Mesodermal cell (in vitro differentiated cells): ENCODE results near the gene GP1BB. TPM values are rescaled to one million over a fixed set of nuclear protein-coding genes. Genes with fewer than 3 reads are reported as not detected.
"Not testable (repeated sequence)": the region's sequence is repeated elsewhere in the genome, so short reads cannot be mapped to it uniquely, and the experiment has no call there.

Experiments
- H3K27ac ChIP-seq: 2 replicates; pipeline ENCODE4 v1.7.0; 2013; ENCODE audit warnings: mild to moderate bottlenecking, low read depth, low read length, moderate library complexity; ENCODE audit not compliant: severe bottlenecking
- H3K36me3 ChIP-seq: 2 replicates; pipeline ENCODE4 v1.7.1; 2013; ENCODE audit warnings: mild to moderate bottlenecking, low read length, moderate library complexity; ENCODE audit not compliant: control insufficient read depth, insufficient read depth
- H3K4me1 ChIP-seq: one replicate; pipeline ENCODE4 v1.7.1; 2013; ENCODE audit warnings: mild to moderate bottlenecking, low read length; ENCODE audit not compliant: insufficient read depth, control insufficient read depth, poor library complexity, severe bottlenecking
- H3K4me3 ChIP-seq: 2 replicates; pipeline ENCODE4 v1.7.0; 2013; ENCODE audit warnings: low read length, control low read depth, mild to moderate bottlenecking; ENCODE audit not compliant: insufficient read depth, poor library complexity, severe bottlenecking; ENCODE audit errors: extremely low read depth
- H3K9me3 ChIP-seq: 2 replicates; pipeline ENCODE4 v1.7.1; 2013; ENCODE audit warnings: mild to moderate bottlenecking, low read length, moderate library complexity; ENCODE audit not compliant: control insufficient read depth
- WGBS, 2 experiments: methylation state at CpG; one replicate each; pipeline ENCODE4 v1.1.5; 2013; ENCODE audit warnings: missing lambda C conversion rate in 2 of 2; ENCODE audit not compliant: insufficient coverage in 2 of 2; 5-methylcytosine and 5-hydroxymethylcytosine counted together
- polyA plus RNA-seq, 2 experiments: library from polyadenylated mRNA; stranded (reverse); fragments of 50-300 nt; gene quantifications; one replicate each; pipeline ENCODE4 v1.2.3, GENCODE V29; 2013

GP1BB gene
- 3.2 TPM for polyA plus RNA-seq (2013, experiment 1 of 2)
- 2.3 TPM for polyA plus RNA-seq (2013, experiment 2 of 2)

DNA sequence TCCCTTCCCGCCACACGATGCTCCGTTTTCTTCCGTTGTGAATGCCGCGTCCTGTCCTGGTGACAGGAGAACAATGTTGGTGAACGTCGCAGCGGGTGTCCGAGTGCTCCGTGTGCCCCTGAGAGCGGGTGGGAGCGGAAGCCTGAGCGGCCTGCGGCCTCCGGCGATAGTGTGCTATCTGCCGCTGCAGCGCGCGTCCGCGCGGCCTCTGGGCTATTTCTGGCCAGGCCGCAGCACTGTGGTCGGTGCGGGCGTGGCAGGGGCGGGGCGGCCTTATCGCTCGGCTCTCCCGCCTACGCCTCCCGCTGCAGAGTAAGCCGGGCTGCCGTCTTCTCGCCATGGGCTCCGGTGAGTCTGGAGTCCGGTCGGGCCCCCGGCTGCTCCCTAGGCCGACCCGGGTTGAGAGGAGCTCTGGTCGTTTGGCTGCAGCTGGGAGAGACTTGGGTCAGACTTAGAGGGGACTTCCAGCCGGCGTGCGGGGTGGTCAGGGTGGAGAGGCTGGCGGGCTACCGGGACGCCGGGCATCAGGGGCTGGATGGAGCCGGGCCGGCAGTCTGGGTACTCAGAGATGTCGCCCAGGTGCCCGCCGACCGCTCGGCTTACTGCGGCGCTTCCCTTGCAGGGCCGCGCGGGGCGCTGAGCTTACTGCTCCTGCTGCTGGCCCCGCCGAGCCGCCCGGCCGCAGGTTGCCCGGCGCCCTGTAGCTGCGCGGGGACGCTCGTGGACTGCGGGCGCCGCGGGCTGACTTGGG is at the start of gene GP1BB:
GP1BB (plus strand) TSS at position 308 of the 751 bp plus-strand sequence; CDS start at position 339, 31 bp downstream.
- Histone ChIP-seq H3K4me3 (peak within 1 kb of the TSS; percentile 5), H3K4me1 (peaks cover 18% of the 10 kb centered on the region), H3K27ac (no peak within 1 kb of the TSS), H3K36me3 (peaks cover 16% of the 10 kb centered on the region), H3K9me3 (no peaks in the 10 kb centered on the region)
- WGBS, 2 experiments, result 1 to 2% methylated on average over 69 to 71 of the region's 80 CpGs

DNA sequence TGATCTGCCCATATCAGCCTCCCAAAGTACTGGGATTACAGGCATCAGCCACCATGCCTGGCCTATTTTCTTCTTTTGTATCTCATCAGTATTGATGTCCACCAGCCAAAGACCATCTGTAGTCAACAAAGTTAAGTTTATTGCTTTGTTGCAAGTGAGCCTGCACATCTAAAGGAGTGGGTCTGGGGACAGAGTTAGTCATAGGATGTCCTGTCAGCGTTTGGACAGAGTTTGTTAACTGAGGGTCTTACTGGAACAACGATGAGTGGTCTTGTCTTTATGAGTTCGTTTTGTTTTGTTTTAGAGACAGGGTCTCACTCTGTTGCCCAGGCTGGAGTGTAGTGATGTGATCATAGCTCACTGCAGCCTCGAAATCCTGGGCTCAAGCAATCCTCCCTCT is 49.7 kb upstream of the GP1BB start:
- H3K4me1 ChIP-seq, result no peaks in the 10 kb centered on the region
- H3K27ac ChIP-seq, result no peak overlapping the region
- no peak overlapping the region for H3K4me3 ChIP-seq
- no peaks in the 10 kb centered on the region for H3K36me3 ChIP-seq
- 88 to 98% methylated on average over 3 to 4 of the region's 4 CpGs for WGBS, 2 experiments
- H3K9me3 ChIP-seq, result peaks cover 6% of the 10 kb centered on the region

DNA sequence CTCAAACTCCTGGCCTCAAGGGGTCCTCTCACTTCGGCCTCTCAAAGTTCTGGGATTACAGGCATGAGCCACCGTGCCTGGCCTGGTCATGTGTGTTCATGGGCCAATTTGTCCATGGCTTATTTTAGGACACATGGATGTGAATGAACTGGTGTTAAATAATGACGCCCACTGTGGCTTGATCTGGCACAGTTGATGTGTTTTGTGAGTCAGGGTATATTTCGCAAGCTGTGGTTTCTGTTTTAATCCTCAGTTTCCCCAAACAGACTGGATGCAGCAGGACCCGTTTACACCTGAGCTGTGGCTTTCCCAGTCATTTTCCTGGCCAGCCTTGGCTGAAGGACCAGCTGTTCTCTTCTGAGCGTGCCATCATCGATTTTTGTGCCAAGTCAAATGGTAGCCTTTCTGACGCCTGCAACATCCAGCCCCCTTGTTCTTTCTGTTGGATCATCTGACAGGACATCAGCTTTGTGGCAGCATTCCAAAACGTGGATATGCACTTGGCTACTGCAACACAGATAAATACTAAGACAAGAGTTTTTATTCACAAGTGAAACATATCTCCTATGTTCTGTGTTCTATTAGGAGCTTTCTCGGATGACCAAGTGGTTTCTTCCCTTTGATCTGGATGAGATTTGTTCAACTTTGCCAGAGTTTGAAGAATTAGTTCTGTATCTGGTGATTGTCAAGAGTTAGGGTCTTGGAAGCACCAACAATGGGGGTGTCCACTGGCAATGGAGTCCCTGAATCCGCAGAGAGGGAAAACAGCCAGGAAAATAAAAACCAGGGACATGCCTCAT is 49.0 kb upstream of the GP1BB start:
- H3K27ac ChIP-seq, result no peak overlapping the region
- 88% methylated on average over 7 to 10 of the region's 11 CpGs for WGBS, 2 experiments
- peaks cover 6% of the 10 kb centered on the region for H3K9me3 ChIP-seq
- no peaks in the 10 kb centered on the region for H3K36me3 ChIP-seq
- H3K4me3 ChIP-seq, result no peak overlapping the region
- no peaks in the 10 kb centered on the region for H3K4me1 ChIP-seq

DNA sequence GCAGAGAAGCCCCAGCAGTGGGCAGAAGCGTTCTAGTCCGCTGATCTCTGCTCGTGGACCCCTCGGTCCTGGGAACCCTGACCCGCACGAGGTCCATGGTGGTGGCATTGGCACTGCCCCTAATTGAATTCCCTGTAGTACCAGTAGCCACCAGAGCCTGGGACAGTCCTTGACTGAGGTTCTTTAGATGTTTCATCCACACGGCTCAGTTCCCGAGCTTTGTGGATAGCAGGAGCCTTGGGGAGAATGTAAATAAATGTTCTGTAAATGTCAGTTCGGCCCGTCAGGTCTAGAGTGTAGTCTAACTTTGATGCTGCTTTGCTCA is 48.4 kb upstream of the GP1BB start:
- no peaks in the 10 kb centered on the region for H3K4me1 ChIP-seq
- no peaks in the 10 kb centered on the region for H3K36me3 ChIP-seq
- H3K4me3 ChIP-seq, result no peak overlapping the region
- H3K27ac ChIP-seq, result no peak overlapping the region
- H3K9me3 ChIP-seq, result peaks cover 6% of the 10 kb centered on the region
- WGBS, 2 experiments, result 92 to 93% methylated on average over 6 to 10 of the region's 10 CpGs

DNA sequence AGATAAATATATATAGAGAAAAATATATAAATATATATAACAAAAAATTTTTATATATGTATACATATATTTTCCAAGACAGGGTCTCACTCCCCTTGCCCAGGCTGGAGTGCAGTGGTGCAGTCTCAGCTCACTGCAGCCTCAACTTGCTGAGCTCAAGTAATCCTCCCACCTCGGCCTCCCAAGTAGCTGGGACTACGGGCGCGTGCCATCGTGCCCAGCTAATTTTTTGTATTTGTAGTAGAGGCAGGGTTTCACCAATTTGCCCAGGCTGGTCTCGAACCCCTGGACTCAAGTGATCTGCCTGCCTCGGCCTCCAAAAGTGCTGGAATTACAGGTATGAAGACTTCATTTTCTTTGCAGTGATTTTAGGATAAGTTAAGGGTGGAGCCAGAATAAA is 47.9 kb upstream of the GP1BB start:
- H3K27ac ChIP-seq, result no peak overlapping the region

DNA sequence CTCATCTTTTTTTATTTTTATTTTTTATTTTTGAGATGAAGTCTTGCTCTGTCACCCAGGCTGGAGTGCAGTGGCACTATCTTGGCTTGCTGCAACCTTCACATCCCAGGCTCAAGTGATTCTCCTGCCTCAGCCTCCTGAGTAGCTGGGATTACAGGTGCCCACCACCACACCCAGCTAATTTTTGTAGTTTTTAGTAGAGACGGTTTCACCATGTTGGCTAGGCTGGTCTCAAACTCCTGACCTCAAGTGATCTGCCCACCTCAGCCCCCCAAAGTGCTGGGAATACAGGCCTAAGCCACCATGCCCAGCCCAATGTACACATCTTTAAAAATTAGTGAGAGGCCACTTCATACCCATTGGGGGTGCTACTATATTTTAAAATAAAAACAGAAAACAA is 46.9 kb upstream of the GP1BB start:
- H3K4me1 ChIP-seq, H3K27ac ChIP-seq, H3K36me3 ChIP-seq, H3K9me3 ChIP-seq, H3K4me3 ChIP-seq: not testable (repeated sequence)
- WGBS, 2 experiments, result 100% methylated on average over 1 of the region's 1 CpG; no CpG with 5 or more reads in 1 of the 2 experiments

More for the DNA sequence above, 47.9 kb upstream of the GP1BB start:
- Histone ChIP-seq H3K4me1 (no peaks in the 10 kb centered on the region), H3K4me3 (no peak overlapping the region), H3K36me3 (no peaks in the 10 kb centered on the region), H3K9me3 (peaks cover 6% of the 10 kb centered on the region)
- 85 to 87% methylated on average over 4 to 6 of the region's 7 CpGs for WGBS, 2 experiments

DNA sequence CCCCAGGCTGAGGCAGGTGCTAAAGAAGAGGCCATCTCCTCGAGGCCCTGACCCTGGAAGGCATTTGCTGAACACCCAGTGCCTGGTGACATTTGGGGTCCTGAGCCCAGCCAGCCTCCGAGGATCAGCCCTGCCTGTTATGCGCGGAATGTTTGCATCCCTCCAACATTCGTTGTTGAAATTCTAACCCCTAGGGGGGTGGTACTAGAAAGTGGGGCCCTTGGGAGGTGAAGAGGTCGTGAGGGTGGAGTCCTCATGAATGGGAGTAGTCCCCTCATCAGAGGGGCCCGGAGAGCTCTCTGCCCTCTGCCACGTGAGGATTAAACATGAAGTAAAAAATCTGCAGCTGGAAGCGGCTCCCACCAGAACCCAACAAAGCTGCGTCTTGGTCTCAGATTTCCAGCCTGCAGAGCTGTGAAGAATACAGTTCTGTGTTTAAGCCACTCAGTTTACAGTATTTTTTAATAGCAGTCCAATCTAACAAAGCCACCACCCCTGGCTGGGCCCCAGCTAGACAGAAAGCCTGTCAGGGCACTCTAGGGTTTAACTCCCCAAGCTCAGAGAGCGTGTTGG is 44.3 kb upstream of the GP1BB start:
- Histone ChIP-seq H3K9me3 (no peaks in the 10 kb centered on the region), H3K4me1 (no peaks in the 10 kb centered on the region), H3K27ac (no peak overlapping the region), H3K36me3 (no peaks in the 10 kb centered on the region), H3K4me3 (no peak overlapping the region)
- 69 to 85% methylated on average over 5 to 7 of the region's 11 CpGs for WGBS, 2 experiments

DNA sequence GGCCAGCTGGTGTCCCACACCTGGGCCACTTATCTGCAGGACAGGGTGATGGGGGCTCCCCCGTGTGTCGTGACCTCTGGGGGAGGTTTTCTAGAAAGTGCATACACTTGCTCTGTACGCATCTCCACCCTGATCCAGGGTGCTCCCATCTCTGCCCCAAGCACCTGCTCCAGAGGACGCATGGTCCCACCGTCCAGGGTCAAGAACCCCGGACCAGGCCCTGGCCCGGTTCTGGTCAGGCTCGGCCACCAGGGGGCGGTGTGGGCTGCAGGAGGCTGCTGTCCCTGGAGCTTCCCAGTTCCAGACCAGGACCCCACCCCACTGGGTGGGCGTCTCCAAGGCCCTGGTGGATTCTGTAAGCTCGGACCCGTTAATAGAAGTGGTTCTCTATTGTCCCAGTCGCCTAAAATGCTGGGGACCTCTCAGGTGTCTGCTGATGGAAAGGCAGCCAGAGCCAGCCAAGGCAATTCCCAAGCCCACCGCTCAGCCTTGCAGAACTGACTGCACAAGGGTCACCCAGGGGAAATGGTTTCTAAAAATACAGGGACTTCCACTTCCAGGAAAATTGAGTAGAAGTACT is 43.7 kb upstream of the GP1BB start:
- WGBS, 2 experiments, result 28 to 47% methylated on average over 9 to 11 of the region's 14 CpGs
- Histone ChIP-seq H3K9me3 (no peaks in the 10 kb centered on the region), H3K27ac (no peak overlapping the region), H3K4me3 (no peak overlapping the region), H3K36me3 (no peaks in the 10 kb centered on the region), H3K4me1 (no peaks in the 10 kb centered on the region)

DNA sequence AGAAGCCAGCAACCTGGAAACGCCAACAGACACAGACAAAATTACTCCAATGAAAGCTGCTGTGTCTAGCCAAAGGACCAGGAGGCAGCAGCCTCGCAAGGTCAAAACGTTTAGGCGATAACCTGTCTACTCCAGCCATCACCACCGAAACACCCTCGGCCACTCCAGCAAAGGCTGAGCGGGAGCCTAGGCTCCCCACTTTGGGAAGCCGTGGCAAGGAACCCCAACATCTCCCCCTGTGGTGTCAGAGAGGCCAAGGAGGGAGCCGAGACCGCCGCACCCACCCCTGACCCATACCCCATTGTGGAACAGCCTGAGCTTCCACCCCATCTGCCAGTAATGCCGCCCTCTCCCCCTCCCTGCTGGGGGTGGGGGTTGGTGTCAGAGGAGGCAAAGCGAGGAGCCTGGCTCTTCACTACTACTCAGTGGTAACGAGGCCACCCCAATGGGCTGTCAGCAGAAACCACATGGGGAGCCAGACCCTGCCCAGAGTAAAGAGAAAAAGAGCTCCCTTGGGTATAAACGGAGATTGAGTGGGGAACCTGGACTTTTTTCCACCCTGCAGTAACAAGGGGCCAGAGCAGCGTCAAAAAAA is 43.0 kb upstream of the GP1BB start:
- WGBS, 2 experiments, result 94 to 95% methylated on average over 6 to 7 of the region's 16 CpGs
- H3K27ac ChIP-seq, result no peak overlapping the region

More for the DNA sequence above, 43.0 kb upstream of the GP1BB start:
- Histone ChIP-seq H3K9me3 (no peaks in the 10 kb centered on the region), H3K4me1 (no peaks in the 10 kb centered on the region), H3K4me3 (no peak overlapping the region), H3K36me3 (no peaks in the 10 kb centered on the region)
